Uterus (tissue), 4 donors: Measurements from ENCODE around the gene LRIG2. TPM values are rescaled to one million over a fixed set of nuclear protein-coding genes. Genes with fewer than 3 reads are reported as not detected.
"Not testable (repeated sequence)": the region's sequence is repeated elsewhere in the genome, so short reads cannot be mapped to it uniquely, and the experiment has no call there.

Experiments used
- DNase-seq, 2 donors: peaks; one replicate each; pipeline ENCODE4 v3.0.0-alpha.2; 2019 to 2020
- H3K27ac ChIP-seq, 2 donors: fragments of 200-600 bp; sonication (generic); 1 replicate in 1 of 2; 2 replicates in 1 of 2; pipeline ENCODE4 v1.5.1; 2016 to 2018
- H3K27me3 ChIP-seq, 2 donors: fragments of 200-600 bp; sonication (generic); one replicate each; pipeline ENCODE4 v1.5.1; 2018 to 2019; ENCODE audit warnings: control low read depth in 1 of 2
- H3K36me3 ChIP-seq, 2 donors: fragments of 200-600 bp; sonication (generic); one replicate each; pipeline ENCODE4 v1.5.1; 2019; ENCODE audit warnings: control low read depth in 1 of 2
- H3K4me1 ChIP-seq, 2 donors: fragments of 200-600 bp; sonication (generic); one replicate each; pipeline ENCODE4 v1.5.1; 2018 to 2019; ENCODE audit warnings: control low read depth in 1 of 2
- H3K4me3 ChIP-seq, 2 donors: fragments of 200-600 bp; sonication (generic); 1 replicate in 1 of 2; 2 replicates in 1 of 2; pipeline ENCODE4 v1.5.1; 2018 to 2019; ENCODE audit warnings: mild to moderate bottlenecking in 1 of 2
- H3K9me3 ChIP-seq, 2 donors: fragments of 200-600 bp; sonication (generic); one replicate each; pipeline ENCODE4 v1.5.1; 2019; ENCODE audit warnings: control low read depth in 1 of 2
- POLR2A ChIP-seq, 2 donors: fragments of 450-650 bp; IDR thresholded peaks; one replicate each; pipeline ENCODE4 v1.6.1; 2016; ENCODE audit warnings: antibody characterized with exemption in 2 of 2, mild to moderate bottlenecking in 1 of 2, moderate library complexity in 1 of 2
- intact Hi-C: fragments of 100-400 bp; cut with DNase I; formaldehyde crosslinking; loops from one replicate; pipeline ENCODE4 v1.15.1; 2023; ENCODE audit warnings: low total_unique reads
- total RNA-seq, 4 donors: library from RNA; depleted of rRNA in 3 of 4; stranded (reverse); fragments of >200 nt in 3 of 4; gene quantifications; one replicate each; pipeline versions ENCODE4 v1.1.0 to v1.2.4, GENCODE V29; 2014 to 2023
- TF ChIP-seq, protein P1 (sequence below), 4 experiments: fragments of 200-600 bp in 2 of 4; fragments of 450-650 bp in 2 of 4; sonication (generic) in 2 of 4; IDR thresholded peaks; one replicate each; pipeline ENCODE4 v1.5.1; 2016 to 2019; ENCODE audit warnings: antibody characterized with exemption in 4 of 4, mild to moderate bottlenecking in 2 of 4, moderate library complexity in 1 of 4
- donor health status: DM: yes; HTN: yes; CAD: no.

Gene LRIG2, protein sequence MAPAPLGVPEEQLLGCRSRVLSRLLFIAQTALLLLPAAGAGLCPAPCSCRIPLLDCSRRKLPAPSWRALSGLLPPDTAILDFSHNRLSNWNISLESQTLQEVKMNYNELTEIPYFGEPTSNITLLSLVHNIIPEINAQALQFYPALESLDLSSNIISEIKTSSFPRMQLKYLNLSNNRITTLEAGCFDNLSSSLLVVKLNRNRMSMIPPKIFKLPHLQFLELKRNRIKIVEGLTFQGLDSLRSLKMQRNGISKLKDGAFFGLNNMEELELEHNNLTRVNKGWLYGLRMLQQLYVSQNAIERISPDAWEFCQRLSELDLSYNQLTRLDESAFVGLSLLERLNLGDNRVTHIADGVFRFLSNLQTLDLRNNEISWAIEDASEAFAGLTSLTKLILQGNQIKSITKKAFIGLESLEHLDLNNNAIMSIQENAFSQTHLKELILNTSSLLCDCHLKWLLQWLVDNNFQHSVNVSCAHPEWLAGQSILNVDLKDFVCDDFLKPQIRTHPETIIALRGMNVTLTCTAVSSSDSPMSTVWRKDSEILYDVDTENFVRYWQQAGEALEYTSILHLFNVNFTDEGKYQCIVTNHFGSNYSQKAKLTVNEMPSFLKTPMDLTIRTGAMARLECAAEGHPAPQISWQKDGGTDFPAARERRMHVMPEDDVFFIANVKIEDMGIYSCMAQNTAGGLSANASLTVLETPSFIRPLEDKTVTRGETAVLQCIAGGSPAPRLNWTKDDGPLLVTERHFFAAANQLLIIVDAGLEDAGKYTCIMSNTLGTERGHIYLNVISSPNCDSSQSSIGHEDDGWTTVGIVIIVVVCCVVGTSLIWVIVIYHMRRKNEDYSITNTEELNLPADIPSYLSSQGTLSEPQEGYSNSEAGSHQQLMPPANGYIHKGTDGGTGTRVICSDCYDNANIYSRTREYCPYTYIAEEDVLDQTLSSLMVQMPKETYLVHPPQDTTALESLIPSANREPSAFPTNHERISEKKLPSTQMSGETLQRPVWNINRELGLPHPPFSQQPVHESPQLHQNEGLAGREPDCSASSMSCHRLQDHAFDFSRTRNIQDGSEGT
- total RNA-seq, result 10 to 100 TPM in 3 of 4 donors, 1 to 10 TPM in 1; 7.2 to 55.8 (median 26.5) TPM

DNA sequence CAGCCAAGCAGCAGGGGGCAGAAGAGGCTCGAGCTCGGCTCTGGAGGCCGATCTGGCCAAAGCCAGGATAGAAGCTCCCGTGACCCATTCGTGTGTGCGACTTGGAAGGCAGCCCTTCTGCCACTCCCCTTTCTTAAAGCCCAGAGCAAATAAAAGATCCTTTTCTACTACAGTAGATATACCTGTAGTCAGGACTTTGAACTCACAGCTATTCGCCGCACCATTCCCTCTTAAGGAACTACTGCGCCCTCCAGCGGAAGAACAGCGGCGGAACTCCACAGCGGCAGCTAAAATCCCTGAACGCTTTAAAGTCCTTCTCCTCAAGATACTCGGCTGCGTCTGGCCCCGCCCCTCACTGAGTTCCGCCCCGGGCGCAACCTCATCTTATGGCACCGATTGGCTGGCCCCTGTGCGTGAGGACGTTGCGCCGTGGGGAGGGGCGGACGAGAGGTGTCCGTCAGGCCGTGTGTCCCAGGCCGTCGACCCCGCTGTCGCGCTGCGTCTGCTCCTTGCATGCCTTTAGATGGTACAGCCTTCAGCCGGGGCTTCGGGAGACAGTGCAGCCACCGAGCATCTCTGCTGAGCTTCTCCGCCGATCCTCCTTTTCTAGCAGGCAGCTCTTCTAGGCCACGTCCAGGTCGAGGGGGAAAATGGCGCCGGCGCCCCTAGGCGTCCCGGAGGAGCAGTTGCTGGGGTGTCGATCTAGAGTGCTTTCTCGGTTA, at the start of gene LRIG2:
Gene LRIG2 (plus strand): TSS at position 442 of the 722 bp plus-strand sequence. CDS start 209 bp downstream, at position 651.
- DNase-seq, result peak; percentile 98
- no peaks in the 10 kb centered on the region for H3K4me1 ChIP-seq
- no peaks in the 10 kb centered on the region for H3K9me3 ChIP-seq
- peak within 1 kb of the TSS; percentile 89 for H3K27ac ChIP-seq
- TF ChIP-seq, protein P1, sequence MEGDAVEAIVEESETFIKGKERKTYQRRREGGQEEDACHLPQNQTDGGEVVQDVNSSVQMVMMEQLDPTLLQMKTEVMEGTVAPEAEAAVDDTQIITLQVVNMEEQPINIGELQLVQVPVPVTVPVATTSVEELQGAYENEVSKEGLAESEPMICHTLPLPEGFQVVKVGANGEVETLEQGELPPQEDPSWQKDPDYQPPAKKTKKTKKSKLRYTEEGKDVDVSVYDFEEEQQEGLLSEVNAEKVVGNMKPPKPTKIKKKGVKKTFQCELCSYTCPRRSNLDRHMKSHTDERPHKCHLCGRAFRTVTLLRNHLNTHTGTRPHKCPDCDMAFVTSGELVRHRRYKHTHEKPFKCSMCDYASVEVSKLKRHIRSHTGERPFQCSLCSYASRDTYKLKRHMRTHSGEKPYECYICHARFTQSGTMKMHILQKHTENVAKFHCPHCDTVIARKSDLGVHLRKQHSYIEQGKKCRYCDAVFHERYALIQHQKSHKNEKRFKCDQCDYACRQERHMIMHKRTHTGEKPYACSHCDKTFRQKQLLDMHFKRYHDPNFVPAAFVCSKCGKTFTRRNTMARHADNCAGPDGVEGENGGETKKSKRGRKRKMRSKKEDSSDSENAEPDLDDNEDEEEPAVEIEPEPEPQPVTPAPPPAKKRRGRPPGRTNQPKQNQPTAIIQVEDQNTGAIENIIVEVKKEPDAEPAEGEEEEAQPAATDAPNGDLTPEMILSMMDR (IDR thresholded peaks at IDR 0.05), result peak; percentile 77 to 90 (median 80)
- TF ChIP-seq POLR2A (IDR thresholded peaks at IDR 0.05), result peak; percentile 85 to 86
- intact Hi-C loops, result no loop called here
- H3K4me3 ChIP-seq, result peak within 1 kb of the TSS; percentile 80 to 95
- H3K27me3 ChIP-seq, result no peaks in the 10 kb centered on the region
- H3K36me3 ChIP-seq, result no peaks in the 10 kb centered on the region

DNA sequence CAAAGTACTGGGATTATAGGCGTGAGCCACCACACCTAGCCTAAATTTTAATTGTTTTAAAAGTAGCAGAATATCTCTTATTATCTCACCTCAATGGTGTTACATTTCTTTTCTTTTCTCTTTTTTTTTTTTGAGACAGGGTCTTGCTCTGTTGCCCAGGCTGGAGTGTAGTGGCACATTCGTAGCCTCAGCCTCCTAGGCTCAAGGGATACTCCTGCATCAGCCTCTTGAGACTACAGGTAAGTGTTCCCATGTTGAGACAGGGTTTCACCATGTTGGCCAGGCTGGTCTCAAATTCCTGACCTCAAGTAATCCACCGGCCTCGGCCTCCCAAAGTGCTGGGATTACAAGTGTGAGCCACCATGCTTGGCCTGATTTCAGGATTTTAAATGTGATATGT, 49.7 kb upstream of the LRIG2 start:
- DNase-seq, intact Hi-C loops, H3K4me3 ChIP-seq, H3K27me3 ChIP-seq, H3K9me3 ChIP-seq, H3K4me1 ChIP-seq, H3K36me3 ChIP-seq, H3K27ac ChIP-seq: not testable (repeated sequence)

- no peak for DNase-seq
- Histone ChIP-seq H3K4me3 (no peak overlapping the region), H3K9me3 (no peaks in the 10 kb centered on the region), H3K4me1 (no peaks in the 10 kb centered on the region), H3K27me3 (no peaks in the 10 kb centered on the region), H3K36me3 (no peaks in the 10 kb centered on the region), H3K27ac (no peak overlapping the region)
- TF ChIP-seq, protein P1 (IDR thresholded peaks at IDR 0.05), result no peak
- intact Hi-C loops, result no loop called here
Observed at GRCh38 chr1:113027007-113027406, 46.0 kb upstream of the LRIG2 start.

- no peak for DNase-seq
- Histone ChIP-seq H3K27me3 (no peaks in the 10 kb centered on the region), H3K4me1 (no peaks in the 10 kb centered on the region), H3K36me3 (no peaks in the 10 kb centered on the region), H3K27ac (no peak overlapping the region), H3K4me3 (no peak overlapping the region), H3K9me3 (no peaks in the 10 kb centered on the region)
- intact Hi-C loops, result no loop called here
- TF ChIP-seq POLR2A (IDR thresholded peaks at IDR 0.05), result no peak
- TF ChIP-seq, protein P1 (IDR thresholded peaks at IDR 0.05), result no peak
Observed at GRCh38 chr1:113027449-113027848, 45.5 kb upstream of the LRIG2 start.

DNA sequence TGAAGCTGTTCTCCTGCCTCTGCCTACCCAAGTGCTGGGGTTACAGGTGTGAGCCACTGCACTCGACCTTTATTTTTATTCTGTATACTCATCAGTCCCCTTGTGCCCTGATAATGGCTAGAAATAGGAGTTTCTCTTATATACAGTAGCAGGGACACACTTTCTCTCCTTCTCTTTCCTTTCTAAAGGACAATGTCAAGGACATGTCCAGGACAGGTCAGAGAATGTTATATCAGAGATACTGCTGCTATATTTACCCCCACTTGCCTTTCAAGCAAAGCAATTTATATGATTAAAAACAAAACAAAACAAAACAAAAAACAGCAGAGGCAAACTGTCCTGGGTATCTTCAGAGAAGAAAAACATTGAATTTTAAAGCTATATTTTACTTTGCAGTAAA, 43.2 kb upstream of the LRIG2 start:
- Histone ChIP-seq H3K4me1 (no peaks in the 10 kb centered on the region), H3K9me3 (no peaks in the 10 kb centered on the region), H3K4me3 (no peak overlapping the region), H3K36me3 (no peaks in the 10 kb centered on the region), H3K27ac (no peak overlapping the region), H3K27me3 (no peaks in the 10 kb centered on the region)
- DNase-seq, result no peak
- intact Hi-C loops, result no loop called here
- TF ChIP-seq POLR2A (IDR thresholded peaks at IDR 0.05), result no peak
- TF ChIP-seq, protein P1 (IDR thresholded peaks at IDR 0.05), result no peak
